SW 1271 (cell line): ENCODE results near the gene MACROD1.

Source experiments
- DNase-seq, 2 experiments: peaks; one replicate each; lab custom pipeline; 2025; lab: John Stamatoyannopoulos, UW

Gene MACROD1

DNA sequence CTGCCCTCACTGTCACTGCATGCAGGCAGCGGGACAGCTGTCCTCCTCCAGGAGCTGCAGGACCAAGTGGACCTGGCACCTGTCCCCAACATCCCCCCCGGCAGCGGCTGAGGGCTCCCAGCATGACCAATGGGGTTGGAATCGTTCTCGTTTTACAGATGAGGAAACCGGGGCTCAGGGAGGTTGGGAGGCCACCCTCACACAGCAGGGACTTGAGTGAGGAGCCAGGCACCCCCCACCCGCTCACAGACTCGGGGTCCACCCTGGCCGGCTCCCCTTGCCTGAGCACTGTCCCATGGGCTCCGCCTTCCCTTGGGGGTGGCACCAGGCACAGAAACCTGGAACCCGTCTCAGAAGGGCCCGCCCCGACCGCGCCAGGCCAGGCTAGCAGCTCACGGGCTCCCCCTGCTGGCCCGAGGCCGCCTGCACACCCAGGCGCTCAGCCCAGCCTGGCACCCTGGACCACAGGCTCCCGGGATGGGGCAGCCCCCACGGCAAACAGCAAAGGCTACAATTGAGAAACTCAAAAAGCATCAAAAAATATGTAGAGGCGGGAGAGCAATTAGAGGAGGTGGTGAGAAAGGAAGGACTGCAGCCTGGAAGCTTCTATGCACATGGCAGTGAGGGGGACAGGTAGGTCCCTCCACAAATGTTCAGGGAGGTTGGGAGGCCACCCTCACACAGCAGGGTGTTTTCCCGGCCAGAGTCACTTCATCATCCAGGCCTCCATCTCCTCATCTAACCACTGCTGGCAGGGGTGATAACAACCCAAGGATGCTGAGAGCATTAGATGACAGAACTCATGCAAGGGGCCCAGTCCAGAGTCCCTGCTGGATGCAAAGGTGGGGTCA, 12.8 kb downstream of the MACROD1 start:
- peak in 1 of 2 experiments; percentile 30 for DNase-seq

DNA sequence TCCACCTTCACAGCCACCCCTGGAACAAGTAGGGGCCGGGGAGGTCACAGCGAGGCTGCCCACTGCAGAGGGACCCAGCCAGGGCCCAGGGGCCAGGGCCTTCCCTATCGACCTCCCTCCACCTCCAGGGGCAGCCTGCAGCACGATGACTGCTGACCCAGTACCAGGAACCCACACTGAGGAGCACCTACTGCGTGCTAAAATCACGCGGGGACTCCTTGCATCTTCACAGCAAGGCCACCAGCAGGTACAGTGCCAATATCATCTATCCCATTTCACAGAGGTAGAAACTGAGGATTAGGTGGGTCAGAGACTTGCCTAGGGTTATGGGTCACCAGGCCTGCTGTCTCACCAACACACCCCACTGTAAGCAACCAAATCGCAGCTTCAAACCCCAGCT, 14.6 kb downstream of the MACROD1 start:
- DNase-seq: no peak

DNA sequence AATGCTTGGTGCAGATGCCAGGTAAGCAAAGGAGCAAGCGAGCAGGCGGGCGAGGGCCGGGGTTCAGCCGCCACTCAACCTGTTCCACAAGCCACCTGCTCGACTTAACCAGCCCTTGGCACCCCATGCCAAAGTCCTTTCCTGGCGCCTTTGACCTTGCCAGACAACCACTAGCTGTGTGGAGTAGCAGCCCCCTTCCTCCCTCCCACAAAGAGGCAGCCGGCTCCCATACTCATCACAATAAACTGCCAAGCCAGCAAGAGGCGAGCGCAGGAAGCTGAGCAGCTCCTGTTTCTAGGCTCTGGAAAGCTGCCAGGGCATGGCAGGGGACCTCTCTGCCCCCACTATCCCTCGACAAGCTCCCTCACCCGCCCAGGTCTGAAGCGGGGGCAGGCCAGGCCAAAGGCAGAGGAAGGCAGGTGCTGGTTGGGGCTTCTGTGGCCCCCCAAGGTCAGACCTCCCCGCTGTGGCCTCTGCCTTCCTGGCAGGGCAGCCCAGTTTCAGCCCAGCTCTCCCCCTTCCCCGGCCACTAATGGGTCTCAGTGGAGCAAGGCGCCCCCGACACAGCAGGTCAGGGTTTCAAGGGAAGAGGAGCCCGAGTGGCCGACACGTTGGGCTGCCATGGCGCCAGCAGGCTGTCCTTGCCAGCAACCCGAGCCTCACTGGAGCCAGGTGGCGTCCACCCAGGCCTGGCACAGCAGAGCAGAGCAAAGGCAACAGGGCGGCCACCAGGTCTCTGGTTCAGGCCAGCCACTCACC, 15.3 kb downstream of the MACROD1 start:
- no peak for DNase-seq

DNA sequence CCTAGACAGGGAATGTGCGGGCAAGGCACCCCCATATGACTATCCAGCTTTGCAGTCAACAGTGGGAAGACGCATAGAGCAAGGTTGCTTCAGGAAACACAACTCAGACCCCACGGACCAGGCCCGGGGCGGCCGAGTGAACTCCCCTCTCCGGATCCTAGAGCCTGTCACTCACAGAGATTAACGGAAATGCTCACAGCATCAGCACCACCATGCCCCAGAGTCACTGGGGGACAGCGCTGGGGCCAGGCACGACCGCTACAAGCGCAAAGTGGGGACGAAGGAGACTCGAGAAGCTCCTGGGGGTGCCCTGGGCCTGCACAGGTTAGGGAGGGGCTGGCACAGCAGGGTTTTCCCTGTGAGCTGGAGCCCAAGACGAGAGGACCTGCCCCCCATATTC, 15.9 kb downstream of the MACROD1 start:
- no peak for DNase-seq

DNA sequence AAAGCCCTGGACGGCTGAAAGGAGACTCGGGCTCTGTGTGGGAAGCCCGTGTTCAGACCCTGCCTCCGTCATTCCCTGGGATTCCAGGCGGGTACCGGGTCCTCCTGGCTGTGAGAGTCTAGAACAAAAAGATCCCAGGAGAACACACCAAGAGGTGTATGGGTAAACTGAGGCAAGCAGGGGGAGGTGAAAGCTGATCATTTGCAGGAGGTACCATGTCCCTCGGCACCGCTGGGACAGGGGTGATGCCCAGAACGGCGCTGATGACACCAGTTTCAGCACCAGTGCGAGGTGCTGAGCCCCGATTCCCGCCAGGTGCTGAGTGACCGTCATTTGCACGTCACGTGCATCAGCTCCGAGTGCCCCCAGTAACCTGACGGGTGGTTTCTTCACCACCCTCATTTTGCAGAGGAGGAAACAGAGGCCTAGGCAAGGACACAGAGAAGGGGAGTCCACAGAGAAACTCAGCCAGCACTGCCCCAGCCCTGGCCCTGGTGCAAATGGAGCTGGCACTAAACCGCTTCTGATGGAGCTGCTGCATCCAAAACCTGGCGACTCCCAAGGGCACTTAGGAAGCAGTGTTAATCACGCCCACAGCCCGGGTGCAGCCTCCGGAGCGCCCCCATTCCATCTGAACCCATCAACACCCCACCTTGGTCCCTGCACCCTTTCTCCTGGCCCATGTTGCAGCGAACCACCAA, 16.8 kb downstream of the MACROD1 start:
- no peak for DNase-seq

DNA sequence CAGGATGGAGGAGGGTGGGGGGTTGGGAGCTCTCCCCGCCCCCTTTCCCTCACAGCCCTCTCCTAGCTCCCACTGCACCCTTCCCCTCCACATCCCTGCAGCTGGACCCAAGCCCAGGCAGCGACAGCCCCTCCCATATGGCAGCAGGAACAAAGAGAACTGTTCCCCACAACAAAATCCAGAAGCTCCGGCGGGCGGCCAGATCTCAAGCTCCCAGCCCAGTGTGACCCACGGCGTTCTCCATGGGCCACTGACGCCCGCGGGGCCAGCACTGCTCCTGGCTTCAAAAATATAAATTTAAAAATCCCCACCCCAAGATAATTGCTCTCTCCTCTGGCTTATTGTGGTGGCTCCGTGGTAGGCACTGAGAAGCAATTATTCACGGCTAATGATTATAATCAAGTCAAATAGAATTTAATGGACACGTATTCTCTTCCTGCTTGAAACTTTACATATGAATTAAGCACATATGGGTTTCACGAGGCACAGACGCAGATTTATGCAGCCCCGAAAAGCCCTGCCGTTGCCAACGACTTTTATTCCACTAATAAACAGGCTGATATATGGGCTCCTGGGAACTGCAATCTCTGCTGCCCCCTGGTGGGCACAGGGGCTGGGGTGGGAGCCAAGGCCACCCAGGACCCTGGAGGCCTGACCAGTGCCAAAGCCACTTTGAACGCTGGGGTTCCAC, 17.5 kb downstream of the MACROD1 start:
- DNase-seq: peak in 1 of 2 experiments; percentile 40

DNA sequence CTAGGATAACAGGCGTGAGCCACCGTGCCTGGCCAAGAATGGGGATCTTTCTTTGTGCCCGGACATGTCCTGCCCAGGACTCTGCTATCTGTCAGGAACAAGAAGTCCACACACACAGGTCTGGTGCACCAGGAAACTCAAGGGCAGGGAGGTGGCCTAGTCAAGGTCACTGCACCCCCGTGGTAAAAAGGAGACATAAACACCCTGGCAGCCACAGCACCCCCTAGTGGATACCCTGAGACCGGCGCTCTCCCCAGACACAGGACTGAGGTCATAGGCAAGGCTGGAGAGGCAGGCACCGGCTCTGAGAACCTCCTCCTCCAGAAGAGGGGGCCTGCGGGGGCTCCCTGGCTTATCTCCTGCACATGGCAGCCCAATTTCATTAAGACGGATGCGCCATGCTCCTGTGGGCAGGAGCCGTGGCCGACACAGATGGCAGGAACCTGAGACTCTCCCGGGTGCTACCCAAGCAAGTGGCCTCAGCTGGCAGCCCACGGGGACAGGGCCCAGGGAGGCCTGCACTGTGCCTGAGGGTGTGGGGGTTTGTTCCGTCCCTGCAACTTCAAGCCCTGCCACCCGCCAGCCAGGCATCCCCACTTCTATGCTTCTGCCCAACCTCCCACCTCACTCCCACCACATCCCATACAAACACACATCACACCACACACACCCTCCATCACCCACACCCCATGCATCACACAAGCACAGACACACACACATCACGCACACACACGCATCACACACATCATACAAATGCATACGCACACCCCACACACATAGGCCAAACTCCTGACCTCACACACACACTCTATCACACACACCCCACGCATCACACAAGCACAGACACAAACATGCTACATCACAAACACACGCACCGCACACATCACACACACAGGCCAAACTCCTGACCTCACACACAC, 19.6 kb downstream of the MACROD1 start:
- DNase-seq: peak in 1 of 2 experiments; percentile 41

DNA sequence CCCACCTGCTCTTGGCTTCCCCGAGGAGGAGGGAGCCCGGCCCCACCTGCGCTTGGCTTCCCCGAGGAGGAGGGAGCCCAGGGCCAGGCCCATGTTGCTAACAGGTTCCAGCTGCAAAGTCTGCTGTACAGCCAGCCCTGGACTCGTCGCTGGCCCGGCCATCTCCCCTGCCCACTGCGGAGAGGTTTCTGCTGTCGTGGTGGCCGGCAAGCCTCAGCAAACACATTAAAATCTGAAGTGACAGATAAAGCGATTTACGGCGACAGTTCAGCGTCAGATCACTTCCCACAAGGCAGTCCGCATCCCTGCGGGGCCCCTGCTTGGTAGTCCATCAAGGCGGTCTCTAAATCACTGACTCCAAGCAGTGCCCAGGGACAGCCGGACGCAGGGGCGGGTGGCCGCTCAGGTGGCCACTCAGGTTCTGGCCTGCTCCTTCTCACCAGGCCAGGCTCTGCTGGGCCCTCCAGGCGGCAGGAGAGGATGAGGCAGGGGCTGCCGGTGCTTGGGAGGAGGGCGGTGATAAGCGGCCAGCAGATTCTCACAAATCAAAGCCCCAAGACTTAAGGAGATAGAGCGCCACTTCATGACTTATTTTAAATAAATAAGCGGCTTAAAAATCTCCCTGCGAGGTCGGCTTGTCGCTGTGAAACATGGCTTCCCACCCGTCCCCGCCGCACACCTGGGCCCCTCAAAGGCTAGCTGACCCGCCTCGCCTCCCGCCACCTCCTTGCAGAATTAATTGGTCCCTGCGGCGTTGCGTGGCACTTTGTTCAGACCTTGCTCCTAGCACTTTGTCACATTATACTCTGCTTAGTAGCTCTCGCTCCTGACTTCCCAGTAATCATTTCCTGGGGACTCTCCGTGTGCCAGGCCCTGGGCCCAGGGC, 21.1 kb downstream of the MACROD1 start:
- no peak for DNase-seq

DNA sequence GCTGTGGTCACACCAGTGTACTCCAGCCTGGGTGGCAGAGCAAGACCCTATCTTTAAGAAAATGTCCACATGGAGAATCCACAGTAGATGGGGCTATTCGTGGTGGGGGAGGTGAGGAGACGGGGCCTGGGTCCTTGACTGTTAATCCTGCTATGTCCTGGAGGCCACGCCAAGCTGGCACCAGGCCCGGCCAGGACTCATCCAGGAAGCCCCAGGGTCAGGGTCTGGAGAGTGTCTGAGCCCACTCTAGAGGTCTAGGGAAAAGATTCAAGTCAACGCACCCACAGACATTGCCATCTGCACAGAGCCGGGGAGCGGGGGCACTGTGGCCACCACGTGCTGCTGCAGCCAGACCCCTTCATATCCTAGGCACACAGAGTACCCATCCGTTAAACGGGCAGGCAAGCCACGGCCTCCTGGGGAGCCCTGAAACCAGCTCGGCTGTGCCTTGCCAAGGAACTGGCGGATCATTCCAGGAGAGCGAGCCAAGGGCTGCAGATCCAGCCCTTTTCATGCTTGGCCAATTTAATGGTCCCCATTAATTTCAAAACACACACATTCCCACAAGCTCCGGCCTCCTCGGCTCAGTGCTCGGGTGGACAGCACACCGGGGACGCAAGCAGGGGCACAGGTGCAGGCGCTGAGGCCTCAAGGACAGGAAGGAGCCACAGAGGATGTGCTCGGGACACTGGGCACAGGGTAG, 24.7 kb downstream of the MACROD1 start:
- no peak for DNase-seq

DNA sequence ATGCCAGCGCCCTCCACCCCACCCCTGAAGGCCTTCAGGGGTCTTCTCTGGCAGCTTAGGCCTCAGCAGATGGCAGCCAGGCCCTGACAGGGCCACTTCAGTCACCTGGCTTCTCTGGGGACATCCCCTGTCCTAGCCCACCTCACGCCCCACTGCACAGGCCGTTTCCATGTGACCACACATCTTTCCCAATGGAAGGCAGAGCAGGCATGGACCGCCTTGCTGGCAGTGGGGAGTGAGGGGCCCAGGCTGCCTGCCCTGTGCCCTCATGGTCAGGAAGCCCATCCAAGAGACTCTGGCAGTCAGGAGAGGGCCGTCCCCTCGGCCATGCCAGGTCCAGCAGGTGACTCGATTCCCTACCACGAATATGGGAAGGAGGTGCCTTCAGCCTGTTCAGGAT, 25.8 kb downstream of the MACROD1 start:
- no peak for DNase-seq

DNA sequence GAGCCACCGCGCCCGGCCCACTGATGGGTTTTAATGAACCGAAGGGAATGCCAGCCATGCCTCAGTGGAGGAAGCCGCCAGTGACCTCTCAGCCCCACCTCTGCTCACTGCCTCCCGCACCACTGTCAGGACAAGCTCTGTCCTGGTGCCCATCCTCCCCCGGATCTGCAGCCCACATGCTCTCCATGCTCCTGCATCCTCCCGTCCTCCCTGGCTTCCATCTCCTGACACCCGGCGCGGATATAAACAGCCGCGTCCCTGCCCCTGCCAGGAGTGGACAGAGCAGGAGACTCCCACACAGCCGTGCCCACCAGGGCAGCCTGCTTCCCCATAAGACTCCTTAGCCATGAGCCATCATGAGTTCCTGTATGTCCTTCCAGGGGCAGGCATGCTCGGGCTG, 26.9 kb downstream of the MACROD1 start:
- DNase-seq: no peak

DNA sequence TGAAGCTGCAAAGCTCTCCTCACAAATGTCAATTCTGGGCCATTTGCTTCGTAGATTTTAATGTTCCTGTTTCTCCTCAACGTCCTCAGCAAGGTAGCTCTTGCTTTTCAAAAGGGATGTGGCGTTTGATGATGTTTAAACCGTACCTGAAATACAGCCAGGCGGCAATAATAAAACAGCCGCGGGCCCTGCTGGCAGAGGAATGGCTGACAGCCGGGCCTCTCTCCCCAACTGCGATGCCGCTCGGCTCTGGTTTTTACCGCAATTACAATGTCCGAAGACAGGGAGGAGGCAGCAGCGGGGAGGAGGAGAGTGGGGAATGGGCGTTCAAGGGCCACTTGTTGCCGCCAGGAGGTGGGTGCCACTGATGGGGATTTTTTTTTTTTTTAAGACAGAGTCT, 27.5 kb downstream of the MACROD1 start:
- DNase-seq: no peak

DNA sequence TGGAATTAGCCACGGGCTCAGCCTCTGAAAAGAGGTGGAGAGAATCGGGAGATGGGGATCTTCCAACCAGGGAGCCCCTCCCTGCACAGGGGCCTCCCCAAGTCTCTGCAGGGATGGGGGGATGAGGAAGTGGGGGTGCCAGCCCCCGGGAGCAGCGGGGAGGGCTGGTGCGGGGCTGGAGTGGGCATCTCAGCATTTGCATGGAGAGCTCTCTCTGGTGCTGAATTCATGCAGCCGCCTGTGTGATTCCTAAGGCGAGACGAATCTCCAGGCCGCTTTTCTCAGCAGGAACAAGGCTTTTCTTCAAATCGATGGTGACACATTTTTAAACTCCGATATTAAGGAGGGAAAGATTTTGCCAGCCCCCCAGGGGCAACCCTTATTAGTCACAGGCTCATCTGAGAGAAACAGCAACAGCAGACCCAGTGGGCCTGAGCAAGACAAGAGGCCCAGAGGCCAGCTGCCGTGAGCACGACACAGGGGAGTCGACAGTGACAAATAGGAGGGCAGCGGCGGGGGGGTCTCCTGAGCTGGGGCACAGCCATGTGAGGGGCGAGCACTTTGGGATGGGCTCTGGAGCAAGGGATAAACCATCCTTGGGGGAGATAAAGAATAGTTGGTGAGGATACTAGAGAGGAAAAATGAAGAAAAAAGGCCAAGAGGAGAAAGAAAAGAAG, 29.0 kb downstream of the MACROD1 start:
- DNase-seq: no peak

DNA sequence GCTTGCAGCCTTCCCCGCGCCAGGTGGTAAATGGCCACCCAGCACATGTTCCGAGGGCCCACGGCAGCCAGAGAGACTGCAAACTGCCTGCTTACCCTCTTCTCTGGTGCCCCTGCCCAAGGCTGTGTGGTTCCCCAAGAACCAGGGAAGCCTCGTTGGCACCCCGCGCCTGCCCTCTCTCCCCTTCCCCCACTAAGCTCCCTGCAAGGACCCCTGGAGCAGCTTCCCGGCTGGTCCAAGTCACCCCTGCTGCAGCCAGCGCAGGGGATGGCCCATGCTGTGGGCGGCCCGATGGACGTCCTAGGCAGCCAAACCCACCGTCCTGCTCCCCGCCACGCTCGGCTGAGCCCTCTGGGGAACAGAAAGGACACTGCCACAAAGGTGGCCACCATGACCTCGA, 30.2 kb downstream of the MACROD1 start:
- no peak for DNase-seq

DNA sequence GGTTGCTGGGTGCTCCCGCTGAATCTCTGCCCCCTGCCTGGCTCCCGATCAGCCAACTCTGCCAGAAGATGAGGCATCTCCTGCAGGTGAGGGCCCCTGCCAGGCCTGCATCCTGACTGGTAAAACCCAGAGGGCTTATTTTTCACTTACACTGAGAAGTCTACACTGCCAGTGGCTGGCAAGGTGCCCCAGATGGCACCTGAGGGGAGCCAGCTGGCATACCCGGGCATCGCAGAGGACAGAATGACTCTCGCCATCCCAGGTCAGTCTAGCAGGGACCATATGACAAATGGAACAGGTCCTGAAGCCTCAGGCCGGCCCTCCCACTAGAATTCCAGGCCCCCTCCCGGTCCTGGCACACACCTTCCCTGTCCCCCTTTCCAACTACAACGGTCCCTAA, 30.9 kb downstream of the MACROD1 start:
- no peak for DNase-seq

DNA sequence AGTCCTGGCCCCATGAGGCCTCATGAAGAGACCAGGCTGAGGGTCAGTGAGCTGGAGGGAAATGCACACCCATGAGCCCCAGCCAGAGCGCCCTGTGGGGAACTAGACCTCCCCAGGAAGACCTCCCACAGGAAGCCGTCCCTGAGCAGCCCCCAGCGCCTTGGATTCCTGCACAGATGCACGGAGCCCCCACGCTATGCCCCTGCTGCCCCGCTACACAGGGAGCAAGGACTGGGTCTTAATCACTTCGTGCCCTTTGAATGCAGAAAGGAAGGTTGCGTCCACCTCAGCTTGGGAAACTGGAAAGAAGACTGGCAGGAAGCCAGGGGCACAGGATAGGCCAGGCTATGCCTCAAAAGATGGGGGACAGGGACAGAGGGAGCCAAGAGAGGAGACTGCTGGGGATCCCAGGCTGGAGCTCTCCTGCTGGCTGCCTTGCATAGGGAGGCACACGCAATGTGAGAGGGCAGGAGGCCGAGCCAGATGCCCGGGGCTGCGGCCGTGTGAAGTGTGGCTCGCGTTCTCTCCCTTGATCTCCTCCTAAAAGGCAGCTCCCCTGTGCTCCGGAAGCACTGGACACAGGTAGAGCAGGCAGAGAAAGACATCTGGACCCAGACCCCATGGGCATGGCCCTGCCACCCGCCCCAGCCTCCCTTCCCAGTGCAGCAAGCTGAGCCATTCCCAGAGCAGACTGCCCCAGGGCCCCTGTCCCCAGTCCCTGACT, 32.8 kb downstream of the MACROD1 start:
- no peak for DNase-seq

DNA sequence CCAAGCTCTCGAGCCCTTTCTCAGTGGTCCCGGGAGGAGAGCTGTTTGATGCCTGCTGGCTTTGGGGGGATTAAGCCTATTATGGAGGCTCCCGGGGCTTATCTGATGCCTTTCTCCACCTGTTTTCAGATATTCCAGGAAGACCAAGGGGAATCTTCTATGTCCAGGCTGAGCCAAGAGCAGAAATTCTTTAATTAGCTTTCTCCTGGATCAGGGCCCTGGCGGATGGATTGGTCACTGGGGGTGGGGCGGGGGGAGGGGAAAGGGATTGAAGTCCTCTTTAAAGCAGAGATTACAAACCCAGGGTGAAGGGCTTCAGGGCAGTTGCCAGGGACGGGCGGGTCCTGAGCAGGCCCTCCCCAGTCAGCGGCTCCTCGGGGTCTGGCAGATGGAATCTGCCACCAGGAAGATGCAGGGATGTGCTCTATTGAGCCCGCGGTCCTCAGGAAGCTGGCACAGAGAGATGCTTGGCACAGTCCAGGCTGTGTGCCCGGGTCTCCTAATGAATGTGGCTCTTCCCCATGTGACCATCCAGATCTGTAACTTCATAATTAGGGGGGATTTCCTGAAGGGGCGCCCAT, 33.6 kb downstream of the MACROD1 start:
- DNase-seq: no peak

DNA sequence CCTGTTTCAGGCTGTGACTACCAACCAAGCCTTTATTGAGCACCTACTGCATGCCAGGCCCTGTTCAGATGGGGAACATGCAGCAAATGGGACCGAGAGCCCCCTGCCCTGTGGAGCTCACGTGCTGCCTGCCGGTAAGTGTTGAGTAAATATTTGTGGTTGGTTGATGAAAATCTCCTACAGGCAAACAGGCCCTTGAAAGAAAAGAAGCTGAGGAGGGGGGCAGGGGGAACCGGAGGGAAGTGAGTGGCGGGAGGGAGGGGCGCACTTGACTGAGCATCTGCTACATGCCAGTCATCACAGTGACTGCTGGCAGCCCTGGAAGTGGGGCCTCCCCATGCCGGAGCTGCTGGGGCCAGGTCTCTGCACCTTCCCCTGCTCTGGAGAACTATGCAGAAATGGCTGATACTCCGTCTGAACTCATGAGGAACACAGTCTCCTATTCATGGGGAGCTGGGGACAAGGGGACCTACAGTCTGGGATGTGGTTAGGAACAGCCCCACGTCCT, 34.2 kb downstream of the MACROD1 start:
- DNase-seq: no peak
